HG02973 (cell line): Measurements from ENCODE around the gene PHACTR1.

Experiments used
- ATAC-seq: cut with Tn5 transposase; IDR thresholded peaks from one replicate; pipeline ENCODE4 v1.9.1; 2021; ENCODE audit warnings: moderate library complexity; ENCODE audit not compliant: unreplicated experiment

PHACTR1 gene

GRCh38 chr6:13094781-13095425 lies 378.3 kb downstream of the PHACTR1 start:
- ATAC-seq: no peak

GRCh38 chr6:13096084-13096483 lies 379.5 kb downstream of the PHACTR1 start:
- ATAC-seq: no peak

- ATAC-seq: no peak
Measured at GRCh38 chr6:13097454-13097853, 380.9 kb downstream of the PHACTR1 start.

GRCh38 chr6:13098006-13098405 lies 381.4 kb downstream of the PHACTR1 start:
- no peak for ATAC-seq

- ATAC-seq: no peak
Measured at GRCh38 chr6:13098793-13099570, 382.4 kb downstream of the PHACTR1 start.

GRCh38 chr6:13099771-13100170 lies 383.2 kb downstream of the PHACTR1 start:
- no peak for ATAC-seq

GRCh38 chr6:13101409-13101808 lies 384.8 kb downstream of the PHACTR1 start:
- no peak for ATAC-seq

- no peak for ATAC-seq
Measured at GRCh38 chr6:13101985-13102384, 385.4 kb downstream of the PHACTR1 start.

- ATAC-seq: no peak
Measured at GRCh38 chr6:13103169-13103568, 386.6 kb downstream of the PHACTR1 start.

- no peak for ATAC-seq
Measured at GRCh38 chr6:13105139-13105538, 388.6 kb downstream of the PHACTR1 start.

- ATAC-seq: no peak
Measured at GRCh38 chr6:13112921-13113320, 396.4 kb downstream of the PHACTR1 start.

GRCh38 chr6:13113376-13113775 lies 396.8 kb downstream of the PHACTR1 start:
- ATAC-seq: no peak

- no peak for ATAC-seq
Measured at GRCh38 chr6:13113981-13114593, 397.5 kb downstream of the PHACTR1 start.

GRCh38 chr6:13116155-13116554 lies 399.6 kb downstream of the PHACTR1 start:
- no peak for ATAC-seq

GRCh38 chr6:13117570-13117969 lies 401.0 kb downstream of the PHACTR1 start:
- ATAC-seq: no peak

- no peak for ATAC-seq
Measured at GRCh38 chr6:13119549-13119948, 403.0 kb downstream of the PHACTR1 start.

- no peak for ATAC-seq
Measured at GRCh38 chr6:13120483-13121482, 404.2 kb downstream of the PHACTR1 start.

GRCh38 chr6:13124131-13124530 lies 407.6 kb downstream of the PHACTR1 start:
- no peak for ATAC-seq

GRCh38 chr6:13125841-13126240 lies 409.3 kb downstream of the PHACTR1 start:
- ATAC-seq: no peak

GRCh38 chr6:13131935-13132661 lies 415.5 kb downstream of the PHACTR1 start:
- ATAC-seq: no peak
